Neuronal stem cell (in vitro differentiated cells): ENCODE measurements around the gene RNF220.

Experiments
- DNase-seq: peaks from one replicate; pipeline ENCODE4 v3.0.0-alpha.2; 2013; ENCODE audit warnings: low spot score
- H2AFZ ChIP-seq: one replicate; pipeline ENCODE4 v1.6.1; 2013; ENCODE audit warnings: mild to moderate bottlenecking, low read length, inconsistent platforms
- H2AK5ac ChIP-seq: 2 replicates; pipeline ENCODE4 v1.6.1; 2013; ENCODE audit warnings: low read depth, mild to moderate bottlenecking, inconsistent platforms, low read length, moderate library complexity, mixed read lengths
- H2BK120ac ChIP-seq: 2 replicates; pipeline ENCODE4 v1.6.1; 2013; ENCODE audit warnings: low read depth, mild to moderate bottlenecking, inconsistent platforms, low read length, moderate library complexity, mixed read lengths
- H2BK12ac ChIP-seq: one replicate; pipeline ENCODE4 v1.6.1; 2013; ENCODE audit warnings: low read length, inconsistent platforms
- H2BK15ac ChIP-seq: 2 replicates; pipeline ENCODE4 v1.6.1; 2013; ENCODE audit warnings: mild to moderate bottlenecking, low read length, inconsistent platforms, mixed read lengths
- H2BK5ac ChIP-seq: one replicate; pipeline ENCODE4 v1.6.1; 2013; ENCODE audit warnings: inconsistent platforms, mild to moderate bottlenecking, low read length, moderate library complexity
- H3K14ac ChIP-seq: one replicate; pipeline ENCODE4 v1.6.1; 2013; ENCODE audit warnings: low read length, inconsistent platforms
- H3K18ac ChIP-seq: 2 replicates; pipeline ENCODE4 v1.6.1; 2013; ENCODE audit warnings: low read length, inconsistent platforms
- H3K23ac ChIP-seq: 2 replicates; pipeline ENCODE4 v1.6.1; 2013; ENCODE audit warnings: low read depth, mild to moderate bottlenecking, mixed read lengths, low read length, inconsistent platforms; ENCODE audit not compliant: poor library complexity
- H3K27ac ChIP-seq: replicated peaks from 3 replicates; pipeline ENCODE4 v1.5.1; 2013; ENCODE audit warnings: low read length, inconsistent platforms
- H3K27me3 ChIP-seq, 3 experiments: 2 replicates each; pipeline ENCODE4 v1.6.1; 2013; ENCODE audit warnings: low read length in 3 of 3, mild to moderate bottlenecking in 2 of 3, inconsistent platforms in 1 of 3, low read depth in 1 of 3, mixed read lengths in 1 of 3, moderate library complexity in 1 of 3; ENCODE audit not compliant: control insufficient read depth in 3 of 3, insufficient read depth in 3 of 3
- H3K36me3 ChIP-seq, 2 donors: replicated peaks in 1 of 2; 2 replicates each; pipeline ENCODE4 v1.6.1; 2013; ENCODE audit warnings: low read length in 2 of 2; ENCODE audit not compliant: control insufficient read depth in 2 of 2, insufficient read depth in 2 of 2
- H3K4ac ChIP-seq: 2 replicates; pipeline ENCODE4 v1.6.1; 2013; ENCODE audit warnings: inconsistent platforms, mild to moderate bottlenecking, low read length, moderate library complexity
- H3K4me1 ChIP-seq, 2 donors: 1 replicate in 1 of 2; 2 replicates in 1 of 2; pipeline ENCODE4 v1.6.1; 2013; ENCODE audit warnings: low read length in 2 of 2, low read depth in 1 of 2; ENCODE audit not compliant: control insufficient read depth in 2 of 2, insufficient read depth in 1 of 2
- H3K4me2 ChIP-seq: one replicate; pipeline ENCODE4 v1.6.1; 2013; ENCODE audit warnings: mild to moderate bottlenecking, low read length, inconsistent platforms; ENCODE audit not compliant: insufficient read depth, poor library complexity, severe bottlenecking
- H3K4me3 ChIP-seq, 2 donors: 2 replicates each; pipeline ENCODE4 v1.5.1; 2013; ENCODE audit warnings: low read length in 2 of 2, mild to moderate bottlenecking in 2 of 2, inconsistent platforms in 1 of 2, moderate library complexity in 1 of 2
- H3K79me1 ChIP-seq: one replicate; pipeline ENCODE4 v1.6.1; 2013; ENCODE audit warnings: low read depth, mild to moderate bottlenecking, inconsistent platforms, low read length, moderate library complexity
- H3K9ac ChIP-seq: one replicate; pipeline ENCODE4 v1.6.1; 2013; ENCODE audit warnings: mild to moderate bottlenecking, low read depth, low read length, inconsistent platforms; ENCODE audit not compliant: poor library complexity
- H3K9me3 ChIP-seq, 2 donors: replicated peaks in 1 of 2; 2 replicates each; pipeline versions ENCODE3 to v1.6.1; 2013; ENCODE audit warnings: low read length in 2 of 2, mild to moderate bottlenecking in 2 of 2, inconsistent platforms in 1 of 2, low read depth in 1 of 2, mixed read lengths in 1 of 2, moderate library complexity in 1 of 2; ENCODE audit not compliant: control insufficient read depth in 2 of 2, insufficient read depth in 1 of 2
- H4K8ac ChIP-seq: one replicate; pipeline ENCODE4 v1.6.1; 2013; ENCODE audit warnings: low read depth, mild to moderate bottlenecking, inconsistent platforms, low read length, moderate library complexity
- H4K91ac ChIP-seq: one replicate; pipeline ENCODE4 v1.6.1; 2013; ENCODE audit warnings: low read length, low read depth, mild to moderate bottlenecking, inconsistent platforms; ENCODE audit not compliant: poor library complexity
- WGBS, 2 donors: extraction: QIAGEN DNeasy Blood & Tissue Kit; methylation state at CpG; one replicate each; pipeline ENCODE4 v1.1.7; 2013; ENCODE audit warnings: missing lambda C conversion rate in 2 of 2, mixed read lengths in 1 of 2; ENCODE audit not compliant: insufficient read length in 2 of 2, insufficient replicate concordance in 1 of 2; ENCODE audit errors: extremely low coverage in 2 of 2; 5-methylcytosine and 5-hydroxymethylcytosine counted together

Gene RNF220

GRCh38 chr1:44588551-44589210 is 183.6 kb downstream of the RNF220 start:
- Histone ChIP-seq H3K18ac (peak overlapping the region; percentile 33), H4K91ac (no peak overlapping the region), H2BK15ac (no peak overlapping the region), H2BK120ac (no peak overlapping the region), H3K36me3 (peaks cover 0 to 3% of the 10 kb centered on the region in 2 donors), H2BK12ac (no peak overlapping the region), H3K9ac (no peak overlapping the region), H3K79me1 (no peaks in the 10 kb centered on the region), H3K4me2 (no peak overlapping the region), H3K4me3 (no peak overlapping the region), H4K8ac (no peak overlapping the region), H3K9me3 (no peaks in the 10 kb centered on the region), H3K27ac (no peak overlapping the region), H2BK5ac (no peak overlapping the region), H3K27me3 (peaks cover 0 to 12% (median 0%) of the 10 kb centered on the region in 3 experiments), H2AFZ (no peak overlapping the region), H3K14ac (no peak overlapping the region), H3K4ac (no peak overlapping the region), H3K4me1 (peaks cover 2 to 3% of the 10 kb centered on the region in 2 donors), H2AK5ac (no peak overlapping the region), H3K23ac (no peak overlapping the region)
- no CpG with 5 or more reads among the region's 3 CpGs for WGBS, 2 donors
- DNase-seq: no peak

GRCh38 chr1:44590475-44590874 is 185.4 kb downstream of the RNF220 start:
- Histone ChIP-seq H3K23ac (no peak overlapping the region), H2BK12ac (no peak overlapping the region), H3K4me1 (peaks cover 4 to 12% of the 10 kb centered on the region in 2 donors), H3K18ac (no peak overlapping the region), H3K9me3 (no peaks in the 10 kb centered on the region), H2BK15ac (no peak overlapping the region), H3K79me1 (no peaks in the 10 kb centered on the region), H2BK120ac (no peak overlapping the region), H2AFZ (no peak overlapping the region), H3K4ac (no peak overlapping the region), H3K4me3 (no peak overlapping the region), H2BK5ac (peak overlapping the region; percentile 19), H4K91ac (no peak overlapping the region), H4K8ac (no peak overlapping the region), H3K27ac (no peak overlapping the region), H3K14ac (no peak overlapping the region), H3K9ac (no peak overlapping the region), H2AK5ac (no peak overlapping the region), H3K27me3 (peaks cover 0 to 11% (median 0%) of the 10 kb centered on the region in 3 experiments), H3K36me3 (peaks cover 0 to 3% of the 10 kb centered on the region in 2 donors), H3K4me2 (no peak overlapping the region)
- DNase-seq: no peak
- WGBS, 2 donors: no CpG with 5 or more reads among the region's 4 CpGs

- H2AFZ ChIP-seq: no peak overlapping the region
- no peak overlapping the region for H2BK12ac ChIP-seq
- no peak overlapping the region for H2BK120ac ChIP-seq
- H3K4me3 ChIP-seq: no peak overlapping the region
- no peak overlapping the region for H3K14ac ChIP-seq
- no peak overlapping the region for H3K18ac ChIP-seq
- H3K4me2 ChIP-seq: no peak overlapping the region
- DNase-seq: no peak
- no peak overlapping the region for H2BK15ac ChIP-seq
- no peak overlapping the region for H3K23ac ChIP-seq
- no peak overlapping the region for H2BK5ac ChIP-seq
- no peak overlapping the region for H4K8ac ChIP-seq
- H4K91ac ChIP-seq: no peak overlapping the region
- H3K79me1 ChIP-seq: no peaks in the 10 kb centered on the region
- peaks cover 0 to 3% of the 10 kb centered on the region in 2 donors for H3K36me3 ChIP-seq
- H2AK5ac ChIP-seq: no peak overlapping the region
- H3K27ac ChIP-seq: no peak overlapping the region
- WGBS, 2 donors: no CpG with 5 or more reads among the region's 5 CpGs
- no peaks in the 10 kb centered on the region for H3K9me3 ChIP-seq
- no peak overlapping the region for H3K9ac ChIP-seq
- peaks cover 0 to 8% (median 0%) of the 10 kb centered on the region in 3 experiments for H3K27me3 ChIP-seq
- H3K4me1 ChIP-seq: peaks cover 4 to 12% of the 10 kb centered on the region in 2 donors
- H3K4ac ChIP-seq: no peak overlapping the region
These were observed 186.3 kb downstream of the RNF220 start for GRCh38 chr1:44591381-44591780.

GRCh38 chr1:44592208-44593145 is 187.4 kb downstream of the RNF220 start:
- no peak for DNase-seq
- H3K4ac ChIP-seq: no peak overlapping the region
- no peak overlapping the region for H2BK120ac ChIP-seq
- no peak overlapping the region for H3K4me3 ChIP-seq
- H3K9me3 ChIP-seq: no peaks in the 10 kb centered on the region
- peaks cover 0 to 6% of the 10 kb centered on the region in 2 donors for H3K36me3 ChIP-seq
- H3K18ac ChIP-seq: peak overlapping the region; percentile 79
- no peak overlapping the region for H2AK5ac ChIP-seq
- H2BK5ac ChIP-seq: no peak overlapping the region
- no peaks in the 10 kb centered on the region for H3K79me1 ChIP-seq
- H2AFZ ChIP-seq: no peak overlapping the region
- H4K91ac ChIP-seq: no peak overlapping the region
- no peak overlapping the region for H3K4me2 ChIP-seq
- no peak overlapping the region for H3K14ac ChIP-seq
- H3K27me3 ChIP-seq: peaks cover 0 to 5% (median 0%) of the 10 kb centered on the region in 3 experiments
- H3K9ac ChIP-seq: no peak overlapping the region
- WGBS, 2 donors: no CpG with 5 or more reads among the region's 12 CpGs
- no peak overlapping the region for H3K27ac ChIP-seq
- no peak overlapping the region for H2BK12ac ChIP-seq
- H3K23ac ChIP-seq: no peak overlapping the region
- H2BK15ac ChIP-seq: no peak overlapping the region
- H4K8ac ChIP-seq: peak overlapping the region; percentile 54
- peaks cover 4 to 12% of the 10 kb centered on the region in 2 donors for H3K4me1 ChIP-seq
